GM12878 (cell line): ENCODE measurements around the gene SEC16A. TPM values are rescaled to one million over a fixed set of nuclear protein-coding genes. Genes with fewer than 3 reads are reported as not detected.

Experiments used
- ATAC-seq: fragments of 200-7000 bp; cut with Tn5 transposase; 3 replicates; pipeline ENCODE4 v1.9.1; 2020; ENCODE audit warnings: mild to moderate bottlenecking, moderate library complexity
- BruUV-seq: library from RNA; stranded (reverse); fragments of 400-500 nt; replicated peaks from 2 replicates; lab custom pipeline; 2021; lab: Mats Ljungman, UMichigan
- CTCF ChIA-PET: fragments of 300-600 bp; sonication (Branson Sonifier 250); formaldehyde crosslinking; extraction: SDS; loops from one replicate; lab custom pipeline; 2021; ENCODE audit warnings: inconsistent platforms; lab: Yijun Ruan, JAX
- POLR2A ChIA-PET: fragments of 350-600 bp; formaldehyde crosslinking; extraction: SDS; loops from one replicate; lab custom pipeline; 2021; ENCODE audit warnings: inconsistent platforms; lab: Charles Lee
- RAD21 ChIA-PET: fragments of 300-600 bp; sonication (Branson Sonifier 250); formaldehyde crosslinking; loops from one replicate; lab custom pipeline; 2023; ENCODE audit warnings: antibody characterized with exemption; ENCODE audit not compliant: unreplicated experiment; lab: Charles Lee
- SMC1A ChIA-PET: fragments of 300-600 bp; sonication (Branson Sonifier 250); formaldehyde crosslinking; loops from one replicate; lab custom pipeline; 2023; ENCODE audit not compliant: unreplicated experiment, uncharacterized antibody; lab: Charles Lee
- DNase-seq: peaks from one replicate; pipeline ENCODE4 v3.0.0-alpha.2; 2011; ENCODE audit warnings: low read depth, low spot score
- FAIRE-seq: peaks from 3 replicates; lab custom pipeline; 2011; peaks lifted over from hg19 to GRCh38; lab: Jason Lieb, UNC
- H2AFZ ChIP-seq: 2 replicates; pipeline ENCODE4 v1.6.0; 2011; ENCODE audit warnings: low read depth, low read length, control low read depth; ENCODE audit not compliant: control insufficient read depth
- H3K27ac ChIP-seq: 2 replicates; pipeline ENCODE4 v1.5.1; 2011; ENCODE audit warnings: control low read depth; ENCODE audit not compliant: control insufficient read depth, insufficient read depth
- H3K27me3 ChIP-seq, 2 experiments: replicated peaks in 1 of 2; 2 replicates each; pipeline versions ENCODE4 v1.6.0 to v1.6.1; 2011; ENCODE audit warnings: low read length in 1 of 2; ENCODE audit not compliant: control insufficient read depth in 2 of 2, insufficient read depth in 2 of 2
- H3K36me3 ChIP-seq, 2 experiments: 2 replicates each; pipeline ENCODE4 v1.5.1; 2011; ENCODE audit warnings: low read length in 1 of 2; ENCODE audit not compliant: control insufficient read depth in 2 of 2, insufficient read depth in 2 of 2
- H3K4me1 ChIP-seq: 2 replicates; pipeline ENCODE4 v1.6.1; 2011; ENCODE audit warnings: mild to moderate bottlenecking, low read length, moderate library complexity, mixed read lengths; ENCODE audit not compliant: control insufficient read depth, insufficient read depth
- H3K4me2 ChIP-seq: 2 replicates; pipeline ENCODE4 v1.6.0; 2011; ENCODE audit warnings: control low read depth; ENCODE audit not compliant: control insufficient read depth, insufficient read depth
- H3K4me3 ChIP-seq: fragments of 200-600 bp; sonication (generic); 2 replicates; pipeline ENCODE4 v1.5.1; 2016
- H3K79me2 ChIP-seq: 2 replicates; pipeline ENCODE4 v1.6.0; 2011; ENCODE audit warnings: low read length; ENCODE audit not compliant: control insufficient read depth, insufficient read depth
- H3K9ac ChIP-seq: 2 replicates; pipeline ENCODE4 v1.8.0; 2011; ENCODE audit warnings: low read length, control low read depth, mixed read lengths; ENCODE audit not compliant: control insufficient read depth, insufficient read depth
- H3K9me3 ChIP-seq: replicated peaks from 3 replicates; pipeline ENCODE4 v1.5.1; 2011; ENCODE audit warnings: mild to moderate bottlenecking, low read length; ENCODE audit not compliant: control insufficient read depth, insufficient read depth
- H4K20me1 ChIP-seq: 2 replicates; pipeline ENCODE4 v1.6.0; 2011; ENCODE audit not compliant: control insufficient read depth, insufficient read depth
- ATF7 ChIP-seq: fragments of 450-650 bp; IDR thresholded peaks from 2 replicates; pipeline ENCODE4 v1.6.1; 2016; ENCODE audit warnings: low read depth, mild to moderate bottlenecking
- BACH1 ChIP-seq: fragments of 450-650 bp; IDR thresholded peaks from 2 replicates; pipeline ENCODE4 v1.6.1; 2017; ENCODE audit warnings: mild to moderate bottlenecking, borderline replicate concordance
- CTCF ChIP-seq, 3 experiments: IDR thresholded peaks in 2 of 3; conservative IDR thresholded peaks in 1 of 3; 2 replicates each; pipeline ENCODE4 v1.5.1; 2011; ENCODE audit warnings: low read depth in 3 of 3, low read length in 3 of 3, mild to moderate bottlenecking in 3 of 3, control low read depth in 2 of 3, moderate library complexity in 2 of 3, inconsistent platforms in 1 of 3, mixed read lengths in 1 of 3; ENCODE audit not compliant: control insufficient read depth in 2 of 3, insufficient read depth in 1 of 3; ENCODE audit errors: extremely low read depth in 1 of 3
- RAD21 ChIP-seq: IDR thresholded peaks from 2 replicates; pipeline ENCODE4 v1.6.1; 2011; ENCODE audit warnings: mild to moderate bottlenecking, low read depth, low read length, moderate library complexity; ENCODE audit not compliant: insufficient read depth
- RFX5 ChIP-seq: IDR thresholded peaks from 2 replicates; pipeline ENCODE4 v1.6.1; 2011; ENCODE audit warnings: low read depth, low read length, improper control_type of control experiment
- WGBS: methylation state at CpG from one replicate; pipeline ENCODE4 v1.1.6; 2016; ENCODE audit warnings: low lambda C conversion rate; ENCODE audit not compliant: insufficient replicate concordance, insufficient coverage; ENCODE audit errors: missing lambda C conversion rate; 5-methylcytosine and 5-hydroxymethylcytosine counted together
- in situ Hi-C: fragments of 300-500 bp; cut with MboI; formaldehyde crosslinking; loops from 9 replicates; pipeline ENCODE4 v1.14.3; 2018; ENCODE audit warnings: mixed read lengths
- intact Hi-C: fragments of 100-400 bp; cut with micrococcal nuclease; formaldehyde crosslinking; loops from one replicate; pipeline ENCODE4 v1.14.2; 2022; ENCODE audit not compliant: unreplicated experiment
- polyA plus RNA-seq, 11 experiments: library from polyadenylated mRNA; depleted of rRNA in 4 of 11; unstranded in 6 of 11; stranded (reverse) in 5 of 11; fragments of >200 nt; fragmentation: Nextera tagmentation in 4 of 11; fragmentation: Illumina TruSeq in 1 of 11; extraction: Ambion mirVana in 4 of 11; extraction: Trizol in 1 of 11; gene quantifications; 1 replicate in 1 of 11; 2 replicates in 10 of 11; pipeline versions ENCODE4 v1.2.1 to v1.2.3, GENCODE V29; 2011 to 2016; ENCODE audit warnings: inconsistent platforms in 2 of 11, missing spikeins in 2 of 11, low read depth in 1 of 11
- total RNA-seq, 4 experiments: library from RNA; depleted of rRNA in 3 of 4; stranded (reverse); fragments of >200 nt in 3 of 4; fragmentation: Illumina TruSeq in 1 of 4; extraction: Trizol in 1 of 4; gene quantifications; 2 replicates each; pipeline versions ENCODE4 v1.2.1 to v1.2.3, GENCODE V29; 2013 to 2021

The SEC16A gene
- total and polyA plus RNA-seq, 10 of the 15 experiments (the other 5 are each of a cell fraction or from before 2014, with no cell fraction given), result 9.9 to 59.1 (median 21.7) TPM

- Histone ChIP-seq H3K4me3 (no peak overlapping the region), H3K27me3 (no peaks in the 10 kb centered on the region), H3K79me2 (peaks cover 8% of the 10 kb centered on the region), H3K9ac (no peak overlapping the region), H4K20me1 (no peaks in the 10 kb centered on the region; the same call in 1 of the 2 replicates), H3K4me2 (no peak overlapping the region), H3K9me3 (no peaks in the 10 kb centered on the region), H3K4me1 (peaks cover 6% of the 10 kb centered on the region; the same call in 1 of the 2 replicates), H3K27ac (no peak overlapping the region), H2AFZ (no peak overlapping the region), H3K36me3 (no peaks in the 10 kb centered on the region)
- TF ChIP-seq RAD21, result no peak
- TF ChIP-seq BACH1, result no peak
- TF ChIP-seq CTCF (IDR thresholded peaks at IDR 0.05 in 2 of 3, conservative IDR thresholded peaks at IDR 0.05 in 1 of 3; ENCODE audit: control insufficient read depth in 2 of 3, extremely low read depth in 1 of 3, insufficient read depth in 1 of 3, low read depth in 3 of 3, low read length in 3 of 3), result no peak
- no peak for TF ChIP-seq RFX5
- no peak for TF ChIP-seq ATF7
- 26% methylated on average over 18 of the region's 18 CpGs for WGBS
- intact Hi-C loops, result loop anchor here (5.0 kb wide), 2 partner anchors 60 to 200 kb away; partner anchors contain the start of genes AGPAT2 and NOTCH1
- no TSS peak for BruUV-seq
- DNase-seq (no peak), FAIRE-seq (no peak), ATAC-seq (no peak)
- CTCF ChIA-PET, result interaction anchor here (1.0 to 9.0 kb wide), 15 partner anchors 43 to 242 kb away, joined by 3 to 223 read pairs (median 5); no protein-coding TSS in a partner anchor
- in situ Hi-C loops, result no loop called here
- RAD21 ChIA-PET, result interaction anchor here (1.0 to 7.8 kb wide), 7 partner anchors 132 to 214 kb away, joined by 3 to 126 read pairs (median 4); no protein-coding TSS in a partner anchor
- POLR2A ChIA-PET, result interaction anchor here (0.9 to 1.2 kb wide), 2 partner anchors 47 to 139 kb away, joined by 3 read pairs; no protein-coding TSS in a partner anchor
- SMC1A ChIA-PET, result interaction anchor here (1.3 to 7.0 kb wide), 7 partner anchors 77 to 145 kb away, joined by 3 to 60 read pairs (median 14); no protein-coding TSS in a partner anchor
These were observed 4.2 kb upstream of the SEC16A start for GRCh38 chr9:136486823-136487620.
